CD14-positive monocyte (primary cell): ENCODE data around the gene TSPAN10. TPM values are rescaled to one million over a fixed set of nuclear protein-coding genes. Genes with fewer than 3 reads are reported as not detected.

Experiments used
- DNase-seq, 3 donors: peaks; one replicate each; pipeline ENCODE4 v3.0.0-alpha.2; 2011 to 2022
- H2AFZ ChIP-seq: 2 replicates; pipeline ENCODE4 v1.6.0; 2012; ENCODE audit warnings: mild to moderate bottlenecking, low read depth, low read length, inconsistent platforms; ENCODE audit not compliant: insufficient read depth, poor library complexity, severe bottlenecking
- H3K27ac ChIP-seq, 2 donors: 1 replicate in 1 of 2; 2 replicates in 1 of 2; pipeline ENCODE4 v1.5.1; 2012 to 2013; ENCODE audit warnings: low read length in 2 of 2, control low read depth in 1 of 2, inconsistent platforms in 1 of 2, low read depth in 1 of 2, mild to moderate bottlenecking in 1 of 2
- H3K27me3 ChIP-seq, 2 donors: one replicate each; pipeline versions ENCODE4 v1.6.0 to v1.6.1; 2011 to 2013; ENCODE audit warnings: low read length in 2 of 2; ENCODE audit not compliant: control insufficient read depth in 2 of 2, insufficient read depth in 2 of 2
- H3K36me3 ChIP-seq, 2 donors: replicated peaks in 1 of 2; 1 replicate in 1 of 2; 2 replicates in 1 of 2; pipeline versions ENCODE4 v1.5.1 to v1.6.1; 2012 to 2013; ENCODE audit warnings: low read length in 2 of 2, control low read depth in 1 of 2, inconsistent platforms in 1 of 2, mild to moderate bottlenecking in 1 of 2; ENCODE audit not compliant: insufficient read depth in 2 of 2, control insufficient read depth in 1 of 2
- H3K4me1 ChIP-seq, 2 donors: 1 replicate in 1 of 2; 2 replicates in 1 of 2; pipeline versions ENCODE4 v1.5.1 to v1.6.1; 2012 to 2013; ENCODE audit warnings: low read length in 2 of 2, control low read depth in 1 of 2, inconsistent platforms in 1 of 2, mild to moderate bottlenecking in 1 of 2, moderate library complexity in 1 of 2; ENCODE audit not compliant: insufficient read depth in 2 of 2, control insufficient read depth in 1 of 2
- H3K4me2 ChIP-seq: replicated peaks from 2 replicates; pipeline ENCODE3; 2012; ENCODE audit warnings: low read length, moderate library complexity, mild to moderate bottlenecking; ENCODE audit not compliant: poor library complexity, severe bottlenecking; ENCODE audit errors: extremely low read depth
- H3K4me3 ChIP-seq, 3 experiments: fragments of 200-600 bp in 1 of 3; sonication (generic) in 1 of 3; replicated peaks in 1 of 3; 1 replicate in 2 of 3; 2 replicates in 1 of 3; pipeline ENCODE4 v1.5.1; 2011 to 2013; ENCODE audit warnings: low read length in 3 of 3, mild to moderate bottlenecking in 3 of 3, control low read depth in 2 of 3, low read depth in 2 of 3, inconsistent platforms in 1 of 3, moderate library complexity in 1 of 3
- H3K79me2 ChIP-seq: 2 replicates; pipeline ENCODE4 v1.6.0; 2012; ENCODE audit warnings: mild to moderate bottlenecking, control low read depth, inconsistent platforms, low read length, moderate library complexity; ENCODE audit not compliant: insufficient read depth
- H3K9ac ChIP-seq: 2 replicates; pipeline ENCODE4 v1.6.0; 2017; ENCODE audit warnings: low read length, mild to moderate bottlenecking; ENCODE audit not compliant: insufficient read depth, poor library complexity, severe bottlenecking
- H3K9me3 ChIP-seq, 2 donors: replicated peaks in 1 of 2; 1 replicate in 1 of 2; 2 replicates in 1 of 2; pipeline versions ENCODE4 v1.5.1 to v1.6.1; 2012 to 2013; ENCODE audit warnings: low read length in 2 of 2, control low read depth in 1 of 2; ENCODE audit not compliant: control insufficient read depth in 1 of 2, insufficient read depth in 1 of 2
- H4K20me1 ChIP-seq: 2 replicates; pipeline ENCODE4 v1.6.0; 2012; ENCODE audit warnings: mild to moderate bottlenecking, low read length, control low read depth, moderate library complexity; ENCODE audit not compliant: insufficient read depth
- H3K27ac Mint-ChIP-seq, 7 donors: one replicate each; pipeline ENCODE4 v1.8.0; 2020; ENCODE audit warnings: mild to moderate bottlenecking in 7 of 7, mixed read lengths in 7 of 7, moderate library complexity in 6 of 7, inconsistent platforms in 2 of 7
- H3K27me3 Mint-ChIP-seq, 3 donors: one replicate each; pipeline ENCODE4 v1.8.0; 2021 to 2022; ENCODE audit warnings: low read depth in 3 of 3, mild to moderate bottlenecking in 3 of 3, mixed read lengths in 3 of 3, moderate library complexity in 3 of 3, inconsistent platforms in 1 of 3
- H3K36me3 Mint-ChIP-seq, 2 donors: one replicate each; pipeline ENCODE4 v1.8.0; 2020; ENCODE audit warnings: mixed read lengths in 2 of 2, inconsistent platforms in 1 of 2, mild to moderate bottlenecking in 1 of 2
- H3K4me1 Mint-ChIP-seq: one replicate; pipeline ENCODE4 v1.8.0; 2020; ENCODE audit warnings: mild to moderate bottlenecking, mixed read lengths
- H3K4me3 Mint-ChIP-seq, 2 donors: one replicate each; pipeline ENCODE4 v1.8.0; 2020; ENCODE audit warnings: mild to moderate bottlenecking in 2 of 2, mixed read lengths in 2 of 2, moderate library complexity in 1 of 2
- H3K9me3 Mint-ChIP-seq, 7 donors: one replicate each; pipeline ENCODE4 v1.8.0; 2020 to 2022; ENCODE audit warnings: mixed read lengths in 7 of 7, mild to moderate bottlenecking in 6 of 7, moderate library complexity in 6 of 7, inconsistent platforms in 2 of 7
- WGBS: methylation state at CpG from one replicate; pipeline ENCODE4 v1.1.5; 2013; ENCODE audit warnings: missing lambda C conversion rate; ENCODE audit not compliant: insufficient coverage; 5-methylcytosine and 5-hydroxymethylcytosine counted together
- intact Hi-C, 2 donors: fragments of 100-400 bp; cut with micrococcal nuclease; formaldehyde crosslinking; loops; one replicate each; pipeline versions ENCODE4 v1.15.0 to v1.15.1; 2023
- polyA plus RNA-seq, 3 donors: library from polyadenylated mRNA; depleted of rRNA in 1 of 3; unstranded in 2 of 3; stranded (reverse) in 1 of 3; fragments of 300-500 nt in 2 of 3; fragments of >200 nt in 1 of 3; fragmentation: Illumina TruSeq in 2 of 3; gene quantifications; 1 replicate in 2 of 3; 2 replicates in 1 of 3; pipeline ENCODE4 v1.2.3, GENCODE V29; 2012 to 2021
- TF ChIP-seq, protein P1 (sequence below): fragments of 200-600 bp; IDR thresholded peaks from one replicate; pipeline ENCODE4 v1.8.0; 2022; ENCODE audit warnings: antibody characterized with exemption, mild to moderate bottlenecking

Gene TSPAN10
- polyA plus RNA-seq, 3 donors, result not detected

DNA sequence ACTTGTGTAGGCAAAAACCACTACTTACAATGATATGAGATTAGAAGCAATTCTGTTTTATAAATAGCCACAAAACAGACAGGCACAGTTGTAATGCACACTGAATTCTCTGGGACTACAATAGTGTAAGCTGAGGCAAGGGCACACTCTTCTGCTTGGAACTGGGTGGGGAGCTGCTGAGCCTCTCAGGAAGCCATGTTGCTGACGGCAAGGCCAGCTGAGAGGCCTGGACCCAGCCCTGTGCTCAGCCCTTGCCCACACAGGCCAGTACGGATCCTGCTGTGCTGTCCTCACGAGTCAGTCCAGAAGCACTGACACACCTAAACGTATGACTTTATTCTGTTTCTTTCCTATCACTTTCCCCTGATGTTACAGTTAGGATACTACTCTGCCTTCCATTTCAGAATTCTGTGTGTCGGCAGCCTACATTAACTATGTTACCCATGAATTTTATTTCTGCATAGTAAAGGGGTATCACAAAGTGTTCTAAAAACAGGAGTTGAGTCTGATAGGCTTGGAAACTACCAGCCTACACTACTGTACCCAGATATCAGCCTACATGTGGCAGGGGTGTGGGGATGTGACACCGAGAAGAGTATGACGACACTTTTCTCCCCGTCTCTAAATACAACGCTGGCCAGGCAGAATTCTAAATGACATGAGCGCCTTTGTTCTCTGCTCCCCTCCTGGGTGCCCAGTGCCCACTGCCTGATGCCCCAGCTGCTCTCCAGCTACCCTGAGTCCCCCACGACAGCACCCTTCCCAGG, 43.7 kb upstream of the TSPAN10 start:
- Histone ChIP-seq H2AFZ (no peak overlapping the region), H3K36me3 (peaks cover 72 to 82% of the 10 kb centered on the region in 2 donors), H3K27ac (no peak overlapping the region), H3K27me3 (no peaks in the 10 kb centered on the region), H3K9ac (no peak overlapping the region), H3K79me2 (peaks cover 18% of the 10 kb centered on the region), H3K4me2 (no peak overlapping the region), H4K20me1 (peaks cover 11% of the 10 kb centered on the region), H3K4me3 (no peak overlapping the region), H3K9me3 (no peaks in the 10 kb centered on the region), H3K4me1 (peaks cover 14 to 15% of the 10 kb centered on the region in 2 donors)
- H3K27me3 Mint-ChIP-seq, result no peaks in the 10 kb centered on the region
- peaks cover 61 to 81% of the 10 kb centered on the region in 2 donors for H3K36me3 Mint-ChIP-seq
- no peak overlapping the region for H3K4me3 Mint-ChIP-seq
- peaks cover 0 to 3% (median 0%) of the 10 kb centered on the region in 7 donors for H3K9me3 Mint-ChIP-seq
- TF ChIP-seq, protein P1, sequence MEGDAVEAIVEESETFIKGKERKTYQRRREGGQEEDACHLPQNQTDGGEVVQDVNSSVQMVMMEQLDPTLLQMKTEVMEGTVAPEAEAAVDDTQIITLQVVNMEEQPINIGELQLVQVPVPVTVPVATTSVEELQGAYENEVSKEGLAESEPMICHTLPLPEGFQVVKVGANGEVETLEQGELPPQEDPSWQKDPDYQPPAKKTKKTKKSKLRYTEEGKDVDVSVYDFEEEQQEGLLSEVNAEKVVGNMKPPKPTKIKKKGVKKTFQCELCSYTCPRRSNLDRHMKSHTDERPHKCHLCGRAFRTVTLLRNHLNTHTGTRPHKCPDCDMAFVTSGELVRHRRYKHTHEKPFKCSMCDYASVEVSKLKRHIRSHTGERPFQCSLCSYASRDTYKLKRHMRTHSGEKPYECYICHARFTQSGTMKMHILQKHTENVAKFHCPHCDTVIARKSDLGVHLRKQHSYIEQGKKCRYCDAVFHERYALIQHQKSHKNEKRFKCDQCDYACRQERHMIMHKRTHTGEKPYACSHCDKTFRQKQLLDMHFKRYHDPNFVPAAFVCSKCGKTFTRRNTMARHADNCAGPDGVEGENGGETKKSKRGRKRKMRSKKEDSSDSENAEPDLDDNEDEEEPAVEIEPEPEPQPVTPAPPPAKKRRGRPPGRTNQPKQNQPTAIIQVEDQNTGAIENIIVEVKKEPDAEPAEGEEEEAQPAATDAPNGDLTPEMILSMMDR, result no peak
- WGBS, result 97% methylated on average over 9 of the region's 11 CpGs
- no peak for DNase-seq
- peaks cover 9% of the 10 kb centered on the region for H3K4me1 Mint-ChIP-seq
- intact Hi-C loops, result no loop called here
- H3K27ac Mint-ChIP-seq, result peak overlapping the region in 1 of 7 donors; percentile 9

DNA sequence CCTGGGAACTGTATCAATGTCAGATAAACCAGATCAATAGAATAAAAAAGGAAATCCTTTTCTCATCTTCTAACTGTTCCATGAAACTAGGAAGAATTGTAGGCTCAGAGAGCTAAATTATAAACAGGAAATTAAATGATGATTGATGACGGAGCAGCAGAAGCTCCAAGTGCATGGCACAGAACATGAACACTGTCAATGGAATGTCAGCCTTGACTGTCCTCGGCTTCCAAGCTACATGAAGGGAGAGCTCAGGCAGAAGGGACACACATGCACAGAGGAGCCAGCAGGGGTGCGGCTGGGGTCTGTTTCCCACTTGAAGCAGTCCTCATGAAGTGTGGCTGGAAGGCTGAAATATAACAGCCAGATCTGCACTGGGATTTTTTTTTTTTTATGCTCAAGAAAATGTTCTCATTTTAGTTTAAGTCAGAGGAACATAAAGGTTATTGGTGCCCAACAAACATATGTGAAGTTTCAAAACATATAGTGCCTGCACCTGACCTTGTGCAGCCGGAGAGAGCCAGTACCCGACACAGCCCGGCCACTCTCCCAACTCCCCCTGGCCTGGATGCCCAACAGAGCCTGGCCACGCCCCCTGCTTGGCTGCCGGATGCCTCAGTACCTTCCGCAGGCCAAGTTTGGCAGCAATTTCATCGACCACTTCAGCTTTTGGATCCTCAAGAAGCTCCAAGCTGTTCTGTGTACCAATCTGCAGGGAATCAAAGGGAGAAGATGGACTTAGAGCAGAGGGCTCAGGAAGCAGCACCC, 37.1 kb upstream of the TSPAN10 start:
- H3K36me3 Mint-ChIP-seq, result peaks cover 45 to 70% of the 10 kb centered on the region in 2 donors
- H3K9ac ChIP-seq, result no peak overlapping the region

More for the DNA sequence above, 37.1 kb upstream of the TSPAN10 start:
- Histone ChIP-seq H3K4me3 (no peak overlapping the region), H3K4me1 (peaks cover 44 to 46% of the 10 kb centered on the region in 2 donors), H3K27ac (peak overlapping the region in 1 of 2 donors; percentile 54), H4K20me1 (peaks cover 3% of the 10 kb centered on the region), H3K36me3 (peaks cover 45 to 67% of the 10 kb centered on the region in 2 donors), H2AFZ (no peak overlapping the region), H3K79me2 (peaks cover 35% of the 10 kb centered on the region), H3K4me2 (peak overlapping the region; percentile 19), H3K9me3 (no peaks in the 10 kb centered on the region), H3K27me3 (no peaks in the 10 kb centered on the region)
- H3K4me1 Mint-ChIP-seq, result peaks cover 40% of the 10 kb centered on the region
- TF ChIP-seq, protein P1, result no peak
- peaks cover 0 to 3% (median 0%) of the 10 kb centered on the region in 7 donors for H3K9me3 Mint-ChIP-seq
- DNase-seq, result no peak
- WGBS, result 51% methylated on average over 10 of the region's 10 CpGs
- no peaks in the 10 kb centered on the region for H3K27me3 Mint-ChIP-seq
- H3K4me3 Mint-ChIP-seq, result peak overlapping the region in 1 of 2 donors; percentile 47
- intact Hi-C loops, result loop anchor here (1.0 to 5.0 kb wide), 4 partner anchors 43 to 349 kb away; partner anchors contain the start of gene FAAP100 (in 1 of the 2)
- peak overlapping the region in 5 of 7 donors; percentile 19 to 46 (median 23) for H3K27ac Mint-ChIP-seq
